ENCODE data around the gene SPSB1. TPM values are rescaled to one million over a fixed set of nuclear protein-coding genes. Genes with fewer than 3 reads are reported as not detected.

The SPSB1 gene
- total RNA-seq, 1 experiment from 2014 or later = 4.3 TPM

GRCh38 chr1:9319789-9320519 is 27.3 kb downstream of the SPSB1 start:
- peak overlapping the region; percentile 94 for H3K27ac Mint-ChIP-seq
- H3K27me3 Mint-ChIP-seq (ENCODE audit: low read depth) = no peaks in the 10 kb centered on the region
- no peaks in the 10 kb centered on the region for H3K9me3 Mint-ChIP-seq
- ChIA-PET CTCF (interaction anchor here (1.2 to 2.9 kb wide), 3 partner anchors 43 to 136 kb away, joined by 3 to 27 read pairs (median 4); no protein-coding TSS in a partner anchor), POLR2A (no interaction called here)
- peak; percentile 31 for DNase-seq (ENCODE audit: low spot score)
- ATAC-seq = peak; percentile 42
- no peaks in the 10 kb centered on the region for H3K36me3 Mint-ChIP-seq
- TF ChIP-seq, protein P1, sequence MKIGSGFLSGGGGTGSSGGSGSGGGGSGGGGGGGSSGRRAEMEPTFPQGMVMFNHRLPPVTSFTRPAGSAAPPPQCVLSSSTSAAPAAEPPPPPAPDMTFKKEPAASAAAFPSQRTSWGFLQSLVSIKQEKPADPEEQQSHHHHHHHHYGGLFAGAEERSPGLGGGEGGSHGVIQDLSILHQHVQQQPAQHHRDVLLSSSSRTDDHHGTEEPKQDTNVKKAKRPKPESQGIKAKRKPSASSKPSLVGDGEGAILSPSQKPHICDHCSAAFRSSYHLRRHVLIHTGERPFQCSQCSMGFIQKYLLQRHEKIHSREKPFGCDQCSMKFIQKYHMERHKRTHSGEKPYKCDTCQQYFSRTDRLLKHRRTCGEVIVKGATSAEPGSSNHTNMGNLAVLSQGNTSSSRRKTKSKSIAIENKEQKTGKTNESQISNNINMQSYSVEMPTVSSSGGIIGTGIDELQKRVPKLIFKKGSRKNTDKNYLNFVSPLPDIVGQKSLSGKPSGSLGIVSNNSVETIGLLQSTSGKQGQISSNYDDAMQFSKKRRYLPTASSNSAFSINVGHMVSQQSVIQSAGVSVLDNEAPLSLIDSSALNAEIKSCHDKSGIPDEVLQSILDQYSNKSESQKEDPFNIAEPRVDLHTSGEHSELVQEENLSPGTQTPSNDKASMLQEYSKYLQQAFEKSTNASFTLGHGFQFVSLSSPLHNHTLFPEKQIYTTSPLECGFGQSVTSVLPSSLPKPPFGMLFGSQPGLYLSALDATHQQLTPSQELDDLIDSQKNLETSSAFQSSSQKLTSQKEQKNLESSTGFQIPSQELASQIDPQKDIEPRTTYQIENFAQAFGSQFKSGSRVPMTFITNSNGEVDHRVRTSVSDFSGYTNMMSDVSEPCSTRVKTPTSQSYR (CRISPR knock-in tag; IDR thresholded peaks at IDR 0.05) = no peak
- TF ChIP-seq PRRX2 (CRISPR knock-in tag; IDR thresholded peaks at IDR 0.05) (no peak), SOX15 (CRISPR knock-in tag; IDR thresholded peaks at IDR 0.05) (no peak), ZNF423 (CRISPR knock-in tag; IDR thresholded peaks at IDR 0.05) (peak; percentile 48; the same call in 1 of the 2 replicates), USF2 (CRISPR knock-in tag; IDR thresholded peaks at IDR 0.05) (0 out of 2 replicates have a peak, but pooled peaks have one; percentile 1), USF1 (CRISPR knock-in tag; IDR thresholded peaks at IDR 0.05) (no peak), TP53 (CRISPR knock-in tag; IDR thresholded peaks at IDR 0.05) (no peak)
- TF ChIP-seq, protein P2, sequence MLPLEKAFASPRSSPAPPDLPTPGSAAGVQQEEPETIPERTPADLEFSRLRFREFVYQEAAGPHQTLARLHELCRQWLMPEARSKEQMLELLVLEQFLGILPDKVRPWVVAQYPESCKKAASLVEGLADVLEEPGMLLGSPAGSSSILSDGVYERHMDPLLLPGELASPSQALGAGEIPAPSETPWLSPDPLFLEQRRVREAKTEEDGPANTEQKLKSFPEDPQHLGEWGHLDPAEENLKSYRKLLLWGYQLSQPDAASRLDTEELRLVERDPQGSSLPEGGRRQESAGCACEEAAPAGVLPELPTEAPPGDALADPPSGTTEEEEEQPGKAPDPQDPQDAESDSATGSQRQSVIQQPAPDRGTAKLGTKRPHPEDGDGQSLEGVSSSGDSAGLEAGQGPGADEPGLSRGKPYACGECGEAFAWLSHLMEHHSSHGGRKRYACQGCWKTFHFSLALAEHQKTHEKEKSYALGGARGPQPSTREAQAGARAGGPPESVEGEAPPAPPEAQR (CRISPR knock-in tag; IDR thresholded peaks at IDR 0.05) = no peak
- TF ChIP-seq, protein P3, sequence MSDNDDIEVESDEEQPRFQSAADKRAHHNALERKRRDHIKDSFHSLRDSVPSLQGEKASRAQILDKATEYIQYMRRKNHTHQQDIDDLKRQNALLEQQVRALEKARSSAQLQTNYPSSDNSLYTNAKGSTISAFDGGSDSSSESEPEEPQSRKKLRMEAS (CRISPR knock-in tag; IDR thresholded peaks at IDR 0.05) = peak; percentile 59; the same call in 1 of the 2 replicates
- H3K4me1 Mint-ChIP-seq = peaks cover 30% of the 10 kb centered on the region
- H3K4me3 Mint-ChIP-seq = no peak overlapping the region; the same call in 1 of the 2 replicates

DNA sequence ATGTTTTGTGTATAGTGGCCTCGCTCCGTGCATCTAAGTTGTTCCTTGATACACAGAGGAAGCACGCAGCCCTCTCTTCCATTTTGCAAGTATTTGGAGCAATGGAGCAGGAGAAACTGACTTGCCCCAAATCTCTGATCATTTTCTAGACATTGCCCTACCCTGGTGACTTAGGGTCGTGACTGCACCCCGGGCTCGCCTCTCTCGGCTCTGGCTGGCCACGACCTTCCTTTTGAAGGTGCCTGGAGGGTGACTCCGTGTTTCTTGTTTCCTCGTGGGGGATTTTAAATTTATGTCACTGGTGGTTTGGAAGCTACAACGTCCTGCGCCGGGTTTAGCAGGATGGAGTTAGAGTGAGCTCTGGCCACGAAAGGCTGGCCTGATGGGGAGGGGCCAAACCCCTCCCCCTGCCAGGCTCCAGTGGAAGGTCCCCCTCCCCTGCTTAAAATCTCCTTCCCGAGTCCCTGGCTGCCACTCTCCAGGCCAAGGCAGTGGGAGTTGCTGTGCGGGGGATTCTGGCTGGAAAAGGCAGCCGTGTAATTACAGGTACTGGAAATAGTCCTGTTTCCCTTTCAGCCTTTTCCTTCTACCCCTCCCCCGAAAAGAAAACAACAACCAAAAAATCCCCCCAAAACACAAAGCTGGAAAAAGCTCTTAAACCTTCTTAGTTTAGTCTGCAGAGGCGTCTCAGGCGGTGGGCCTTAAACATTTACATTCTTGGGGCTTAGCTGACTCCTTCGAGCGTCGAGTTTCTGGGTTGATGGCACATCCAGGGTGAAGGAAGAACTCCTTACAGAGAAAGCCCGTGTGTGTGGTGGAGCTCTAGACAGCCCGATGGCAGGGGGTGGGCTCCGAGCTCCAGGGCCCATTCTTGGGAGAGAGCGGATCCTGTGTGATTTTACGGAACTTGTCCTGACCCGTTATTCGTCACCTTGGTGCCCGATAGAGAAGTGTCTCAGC is 28.1 kb downstream of the SPSB1 start:
- Mint-ChIP-seq H3K36me3 (no peaks in the 10 kb centered on the region), H3K27me3 (ENCODE audit: low read depth) (no peaks in the 10 kb centered on the region), H3K27ac (peak overlapping the region; percentile 94), H3K4me3 (no peak overlapping the region; the same call in 1 of the 2 replicates), H3K9me3 (no peaks in the 10 kb centered on the region), H3K4me1 (peaks cover 30% of the 10 kb centered on the region)
- DNase-seq (ENCODE audit: low spot score) (no peak), ATAC-seq (peak; percentile 29)
- ChIA-PET POLR2A (interaction anchor here (1.6 kb wide), 1 partner anchor 19 kb away, joined by 3 read pairs; no protein-coding TSS in a partner anchor), CTCF (interaction anchor here (0.7 to 2.9 kb wide), 9 partner anchors 32 to 316 kb away, joined by 3 to 27 read pairs (median 3); no protein-coding TSS in a partner anchor)
- TF ChIP-seq SOX15 (CRISPR knock-in tag; IDR thresholded peaks at IDR 0.05) = no peak
- TF ChIP-seq SP1 (CRISPR knock-in tag; conservative IDR thresholded peaks at IDR 0.05) = no peak
- no peak for TF ChIP-seq GABPB1 (CRISPR knock-in tag; IDR thresholded peaks at IDR 0.05)
- TF ChIP-seq PRDM15 (CRISPR knock-in tag; IDR thresholded peaks at IDR 0.05) = no peak
- TF ChIP-seq, protein P2 (CRISPR knock-in tag; IDR thresholded peaks at IDR 0.05) = no peak
- TF ChIP-seq ZNF396 (CRISPR knock-in tag; IDR thresholded peaks at IDR 0.05; ENCODE audit: borderline replicate concordance) = no peak
- no peak for TF ChIP-seq SMAD4 (CRISPR knock-in tag; IDR thresholded peaks at IDR 0.05)
- no peak for TF ChIP-seq FOXK1 (CRISPR knock-in tag; IDR thresholded peaks at IDR 0.05)
